Stimulated activated CD4-positive, alpha-beta T cell treated with anti-CD3 and anti-CD28 coated beads, Interleukin-2, amount 100 ng/mL, for 4 hours (primary cell): ENCODE measurements around the gene OR56B4.
"Not testable (repeated sequence)": the region's sequence is repeated elsewhere in the genome, so short reads cannot be mapped to it uniquely, and the experiment has no call there.

Experiments
- DNase-seq: peaks from one replicate; pipeline ENCODE4 v3.0.0-alpha.2; 2020; ENCODE audit warnings: low read depth

Gene OR56B4

GRCh38 chr11:6107384-6107783, at the start of gene OR56B4:
Gene OR56B4 (plus strand): TSS chr11:6107684. CDS start chr11:6107779, 95 bp downstream.
- not testable (repeated sequence) for DNase-seq

GRCh38 chr11:6061475-6061874, 46.0 kb upstream of the OR56B4 start:
- DNase-seq = no peak

GRCh38 chr11:6062691-6063358, 44.7 kb upstream of the OR56B4 start:
- no peak for DNase-seq

- no peak for DNase-seq
Observed at GRCh38 chr11:6067502-6067901, 40.0 kb upstream of the OR56B4 start.

- not testable (repeated sequence) for DNase-seq
Observed at GRCh38 chr11:6076443-6076842, 31.0 kb upstream of the OR56B4 start.

- no peak for DNase-seq
Observed at GRCh38 chr11:6077723-6078122, 29.8 kb upstream of the OR56B4 start.

- no peak for DNase-seq
Observed at GRCh38 chr11:6079463-6079862, 28.0 kb upstream of the OR56B4 start.

GRCh38 chr11:6083129-6083528, 24.4 kb upstream of the OR56B4 start:
- no peak for DNase-seq

GRCh38 chr11:6084587-6084986, 22.9 kb upstream of the OR56B4 start:
- DNase-seq = no peak

GRCh38 chr11:6094186-6094585, 13.3 kb upstream of the OR56B4 start:
- no peak for DNase-seq

GRCh38 chr11:6095798-6096197, 11.7 kb upstream of the OR56B4 start:
- no peak for DNase-seq

- DNase-seq = no peak
Observed at GRCh38 chr11:6096417-6096816, 11.1 kb upstream of the OR56B4 start.

- no peak for DNase-seq
Observed at GRCh38 chr11:6099577-6099976, 7.9 kb upstream of the OR56B4 start.

GRCh38 chr11:6110011-6110410, 2.5 kb downstream of the OR56B4 start:
- no peak for DNase-seq

- DNase-seq = no peak
Observed at GRCh38 chr11:6111673-6112072, 4.2 kb downstream of the OR56B4 start.

- DNase-seq = no peak
Observed at GRCh38 chr11:6116638-6117037, 9.2 kb downstream of the OR56B4 start.

GRCh38 chr11:6124245-6124644, 16.8 kb downstream of the OR56B4 start:
- DNase-seq = no peak

GRCh38 chr11:6127881-6128280, 20.4 kb downstream of the OR56B4 start:
- no peak for DNase-seq

- no peak for DNase-seq
Observed at GRCh38 chr11:6129011-6129410, 21.5 kb downstream of the OR56B4 start.

GRCh38 chr11:6129635-6130034, 22.2 kb downstream of the OR56B4 start:
- no peak for DNase-seq

- no peak for DNase-seq
Observed at GRCh38 chr11:6132431-6132830, 24.9 kb downstream of the OR56B4 start.

GRCh38 chr11:6135936-6136335, 28.5 kb downstream of the OR56B4 start:
- DNase-seq = not testable (repeated sequence)

GRCh38 chr11:6142936-6143335, 35.5 kb downstream of the OR56B4 start:
- no peak for DNase-seq

GRCh38 chr11:6143737-6144136, 36.3 kb downstream of the OR56B4 start:
- DNase-seq = not testable (repeated sequence)
